GM12801 (cell line): ENCODE results near the gene PPFIA4.

ENCODE experiments used
- TF ChIP-seq, protein P1 (sequence below): IDR thresholded peaks from one replicate; pipeline ENCODE4 v1.5.1; 2011; ENCODE audit warnings: control low read depth; ENCODE audit not compliant: insufficient read length; ENCODE audit errors: extremely low read depth

Gene PPFIA4

GRCh38 chr1:203076031-203076511 lies 49.8 kb downstream of the PPFIA4 start:
- TF ChIP-seq, protein P1, sequence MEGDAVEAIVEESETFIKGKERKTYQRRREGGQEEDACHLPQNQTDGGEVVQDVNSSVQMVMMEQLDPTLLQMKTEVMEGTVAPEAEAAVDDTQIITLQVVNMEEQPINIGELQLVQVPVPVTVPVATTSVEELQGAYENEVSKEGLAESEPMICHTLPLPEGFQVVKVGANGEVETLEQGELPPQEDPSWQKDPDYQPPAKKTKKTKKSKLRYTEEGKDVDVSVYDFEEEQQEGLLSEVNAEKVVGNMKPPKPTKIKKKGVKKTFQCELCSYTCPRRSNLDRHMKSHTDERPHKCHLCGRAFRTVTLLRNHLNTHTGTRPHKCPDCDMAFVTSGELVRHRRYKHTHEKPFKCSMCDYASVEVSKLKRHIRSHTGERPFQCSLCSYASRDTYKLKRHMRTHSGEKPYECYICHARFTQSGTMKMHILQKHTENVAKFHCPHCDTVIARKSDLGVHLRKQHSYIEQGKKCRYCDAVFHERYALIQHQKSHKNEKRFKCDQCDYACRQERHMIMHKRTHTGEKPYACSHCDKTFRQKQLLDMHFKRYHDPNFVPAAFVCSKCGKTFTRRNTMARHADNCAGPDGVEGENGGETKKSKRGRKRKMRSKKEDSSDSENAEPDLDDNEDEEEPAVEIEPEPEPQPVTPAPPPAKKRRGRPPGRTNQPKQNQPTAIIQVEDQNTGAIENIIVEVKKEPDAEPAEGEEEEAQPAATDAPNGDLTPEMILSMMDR, result no peak

GRCh38 chr1:203077367-203077766 lies 51.1 kb downstream of the PPFIA4 start:
- TF ChIP-seq, protein P1, result no peak

DNA sequence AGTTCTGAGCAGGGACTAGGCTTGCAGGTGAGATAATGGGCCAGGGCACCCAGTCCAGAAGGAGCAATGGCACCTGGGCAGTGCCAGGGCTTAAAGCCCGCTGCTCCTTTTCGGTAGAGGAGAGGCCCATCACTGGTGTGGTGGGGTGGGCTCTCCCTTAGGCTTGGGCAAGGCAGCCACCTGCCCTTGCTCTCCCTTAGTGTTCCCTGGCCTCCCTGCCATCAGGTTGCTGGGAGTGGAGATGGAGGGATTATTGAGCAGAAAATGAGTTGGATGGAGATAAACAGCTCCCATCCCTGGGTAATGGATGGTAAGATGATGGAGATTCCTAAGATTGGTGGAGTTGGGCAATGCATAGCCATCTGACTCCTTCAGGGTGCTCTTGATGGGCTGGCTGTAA lies 51.7 kb downstream of the PPFIA4 start:
- TF ChIP-seq, protein P1, result no peak

- TF ChIP-seq, protein P1, result no peak
Measured at GRCh38 chr1:203078478-203078877, 52.2 kb downstream of the PPFIA4 start.

DNA sequence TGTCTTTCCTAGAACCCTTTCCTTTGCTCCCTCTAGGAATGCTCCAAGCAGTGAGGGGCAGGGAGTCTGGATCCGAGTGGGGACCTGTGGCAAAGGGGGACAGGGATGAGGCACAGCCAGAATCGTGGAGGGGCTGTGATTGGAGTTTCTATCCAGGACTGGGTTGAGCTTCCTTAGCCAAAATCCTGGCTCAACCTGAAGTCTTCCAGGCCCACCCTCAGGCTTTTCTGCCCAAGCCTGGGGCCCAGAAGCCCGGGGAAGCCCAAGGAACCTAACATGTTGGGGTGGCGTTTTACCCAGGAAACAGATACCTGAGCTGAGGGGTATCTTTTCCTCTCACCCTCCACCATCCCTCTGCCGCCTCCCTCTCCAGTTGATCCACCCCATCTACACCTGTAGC lies 54.2 kb downstream of the PPFIA4 start:
- TF ChIP-seq, protein P1, result no peak

GRCh38 chr1:203081465-203082230 lies 55.4 kb downstream of the PPFIA4 start:
- TF ChIP-seq, protein P1, result no peak

DNA sequence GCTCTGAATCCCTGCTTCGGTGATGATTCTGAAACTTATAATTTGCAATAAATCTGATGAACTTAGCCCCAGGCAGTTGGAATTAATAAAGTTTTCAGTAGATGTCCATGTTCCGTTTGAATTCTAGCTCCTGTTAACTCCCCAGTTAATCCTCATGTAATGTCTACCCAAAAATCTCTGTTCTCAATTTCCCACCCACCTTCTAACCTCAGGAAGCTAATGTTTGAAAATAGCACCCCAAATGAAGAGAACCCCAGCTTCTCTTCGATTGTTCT lies 55.9 kb downstream of the PPFIA4 start:
- TF ChIP-seq, protein P1, result no peak
